Suprapubic skin (tissue), 4 donors: ENCODE data around the gene KIAA0319L.

ENCODE experiments used
- EP300 ChIP-seq: sonication (generic); formaldehyde crosslinking; IDR thresholded peaks from one replicate; pipeline ENCODE4 v1.6.1; 2017; ENCODE audit warnings: antibody characterized with exemption
- POLR2AphosphoS5 ChIP-seq, 3 donors: sonication (generic); formaldehyde crosslinking; IDR thresholded peaks; one replicate each; pipeline ENCODE4 v1.6.1; 2017; ENCODE audit warnings: antibody characterized with exemption in 3 of 3
- TF ChIP-seq, protein P1 (sequence below), 2 donors: fragments of 200-600 bp in 1 of 2; fragments of 450-650 bp in 1 of 2; sonication (generic) in 1 of 2; IDR thresholded peaks; one replicate each; pipeline ENCODE4 v1.5.1; 2016 to 2019; ENCODE audit warnings: antibody characterized with exemption in 2 of 2, mild to moderate bottlenecking in 1 of 2, moderate library complexity in 1 of 2

DNA sequence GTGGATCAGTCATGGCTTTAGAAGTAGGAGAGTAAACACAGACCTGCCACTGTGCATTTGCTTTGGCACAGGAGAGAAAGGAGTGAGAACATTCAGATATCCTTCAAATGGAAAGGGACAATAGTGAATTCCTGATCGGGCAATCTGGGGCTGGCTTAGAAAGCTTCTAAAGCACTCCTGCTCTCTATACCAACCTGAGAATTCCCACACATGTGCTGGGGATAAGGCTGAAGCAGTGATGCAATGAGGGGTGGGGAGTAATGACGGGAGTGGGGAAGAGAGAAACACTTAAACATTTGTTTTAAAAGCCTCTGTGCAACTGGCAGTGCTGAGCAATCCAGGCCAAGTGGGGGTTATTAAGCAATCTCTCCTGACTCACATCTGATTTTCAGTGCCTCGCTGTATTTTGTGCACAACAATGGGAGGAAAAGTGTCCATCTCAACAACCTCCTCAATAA lies 108.8 kb downstream of the KIAA0319L start:
- TF ChIP-seq, protein P1, sequence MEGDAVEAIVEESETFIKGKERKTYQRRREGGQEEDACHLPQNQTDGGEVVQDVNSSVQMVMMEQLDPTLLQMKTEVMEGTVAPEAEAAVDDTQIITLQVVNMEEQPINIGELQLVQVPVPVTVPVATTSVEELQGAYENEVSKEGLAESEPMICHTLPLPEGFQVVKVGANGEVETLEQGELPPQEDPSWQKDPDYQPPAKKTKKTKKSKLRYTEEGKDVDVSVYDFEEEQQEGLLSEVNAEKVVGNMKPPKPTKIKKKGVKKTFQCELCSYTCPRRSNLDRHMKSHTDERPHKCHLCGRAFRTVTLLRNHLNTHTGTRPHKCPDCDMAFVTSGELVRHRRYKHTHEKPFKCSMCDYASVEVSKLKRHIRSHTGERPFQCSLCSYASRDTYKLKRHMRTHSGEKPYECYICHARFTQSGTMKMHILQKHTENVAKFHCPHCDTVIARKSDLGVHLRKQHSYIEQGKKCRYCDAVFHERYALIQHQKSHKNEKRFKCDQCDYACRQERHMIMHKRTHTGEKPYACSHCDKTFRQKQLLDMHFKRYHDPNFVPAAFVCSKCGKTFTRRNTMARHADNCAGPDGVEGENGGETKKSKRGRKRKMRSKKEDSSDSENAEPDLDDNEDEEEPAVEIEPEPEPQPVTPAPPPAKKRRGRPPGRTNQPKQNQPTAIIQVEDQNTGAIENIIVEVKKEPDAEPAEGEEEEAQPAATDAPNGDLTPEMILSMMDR (IDR thresholded peaks at IDR 0.05): no peak
- TF ChIP-seq POLR2AphosphoS5 (IDR thresholded peaks at IDR 0.05) (no peak), EP300 (no peak)
